Gastroesophageal sphincter (tissue), 4 donors: ENCODE data around the gene SLC22A12. TPM values are rescaled to one million over a fixed set of nuclear protein-coding genes. Genes with fewer than 3 reads are reported as not detected.

ENCODE experiments used
- ATAC-seq: fragments of 150-250 bp; one replicate; pipeline ENCODE4 v1.9.1; 2016; ENCODE audit warnings: mild to moderate bottlenecking, moderate library complexity
- H3K27ac ChIP-seq, 4 donors: fragments of 200-600 bp; sonication (generic) in 3 of 4; 1 replicate in 3 of 4; 2 replicates in 1 of 4; pipeline ENCODE4 v1.5.1; 2016 to 2019
- H3K27me3 ChIP-seq: fragments of 200-600 bp; sonication (generic); one replicate; pipeline ENCODE4 v1.5.1; 2019
- H3K36me3 ChIP-seq, 2 donors: fragments of 200-600 bp; sonication (generic); one replicate each; pipeline ENCODE4 v1.5.1; 2019; ENCODE audit warnings: control low read depth in 1 of 2
- H3K4me1 ChIP-seq, 3 donors: fragments of 200-600 bp; sonication (generic); 1 replicate in 2 of 3; 2 replicates in 1 of 3; pipeline ENCODE4 v1.5.1; 2016 to 2019; ENCODE audit warnings: control low read depth in 2 of 3
- H3K4me3 ChIP-seq, 2 donors: fragments of 200-600 bp; sonication (generic); one replicate each; pipeline ENCODE4 v1.5.1; 2019; ENCODE audit warnings: mild to moderate bottlenecking in 1 of 2, moderate library complexity in 1 of 2
- H3K9me3 ChIP-seq, 3 donors: fragments of 200-600 bp; sonication (generic); one replicate each; pipeline ENCODE4 v1.5.1; 2017 to 2019; ENCODE audit warnings: control low read depth in 2 of 3
- EP300 ChIP-seq: sonication (generic); formaldehyde crosslinking; IDR thresholded peaks from one replicate; pipeline ENCODE4 v1.6.1; 2017; ENCODE audit warnings: antibody characterized with exemption, mild to moderate bottlenecking
- POLR2A ChIP-seq, 2 donors: fragments of 450-650 bp; IDR thresholded peaks; one replicate each; pipeline ENCODE4 v1.6.1; 2017; ENCODE audit warnings: antibody characterized with exemption in 2 of 2, mild to moderate bottlenecking in 2 of 2, moderate library complexity in 1 of 2
- POLR2AphosphoS5 ChIP-seq: sonication (generic); formaldehyde crosslinking; IDR thresholded peaks from one replicate; pipeline ENCODE4 v1.6.1; 2017; ENCODE audit warnings: antibody characterized with exemption
- WGBS, 2 donors: methylation state at CpG; one replicate each; pipeline ENCODE4 v1.1.5; 2018; ENCODE audit warnings: low coverage in 1 of 2; 5-methylcytosine and 5-hydroxymethylcytosine counted together
- total RNA-seq, 4 donors: library from RNA; depleted of rRNA; stranded (reverse); fragments of >200 nt; gene quantifications; one replicate each; pipeline ENCODE4 v1.1.0, GENCODE V29; 2016
- TF ChIP-seq, protein P1 (sequence below), 4 experiments: fragments of 200-600 bp in 2 of 4; fragments of 450-650 bp in 2 of 4; sonication (generic) in 1 of 4; IDR thresholded peaks; one replicate each; pipeline ENCODE4 v1.5.1; 2017 to 2019; ENCODE audit warnings: antibody characterized with exemption in 4 of 4, mild to moderate bottlenecking in 2 of 4, moderate library complexity in 2 of 4

The SLC22A12 gene
- total RNA-seq, 4 donors from 2014 or later: not detected

DNA sequence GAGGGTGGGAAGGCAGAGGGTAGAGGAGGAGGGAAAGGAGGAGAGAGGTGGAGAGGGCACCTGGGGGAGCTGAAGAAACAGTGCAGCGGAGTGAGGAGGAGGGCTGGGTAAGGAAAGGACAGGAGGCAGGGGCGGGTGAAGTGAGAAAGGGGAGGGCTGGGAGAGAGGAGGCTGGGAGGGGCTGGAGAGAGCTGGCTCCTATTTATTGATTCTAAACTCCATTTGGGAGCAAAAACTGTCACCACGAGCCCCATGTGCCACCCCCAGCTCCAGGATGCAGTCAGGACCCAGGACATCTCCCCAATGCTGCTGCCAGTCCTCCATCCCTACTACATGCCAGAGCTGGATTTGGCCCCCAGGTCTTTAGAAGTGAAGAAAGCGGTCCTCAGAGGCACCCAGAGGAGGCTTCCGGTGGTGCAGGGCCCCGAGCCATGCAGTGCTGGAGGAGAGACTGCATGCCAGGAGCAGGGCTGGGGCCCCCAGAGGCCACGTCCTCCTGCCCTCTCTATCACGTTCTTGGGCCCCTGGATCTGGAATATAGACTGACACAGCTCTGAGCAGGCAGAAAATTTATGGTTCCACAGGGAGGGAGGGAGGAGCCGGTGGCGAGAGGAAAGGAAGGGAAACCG lies 53.7 kb downstream of the SLC22A12 start:
- peaks cover 72% of the 10 kb centered on the region for H3K27me3 ChIP-seq
- no peak overlapping the region for H3K4me3 ChIP-seq
- peaks cover 0 to 26% (median 0%) of the 10 kb centered on the region in 3 donors for H3K4me1 ChIP-seq
- H3K27ac ChIP-seq: no peak overlapping the region
- ATAC-seq: no peak
- no peak for TF ChIP-seq POLR2AphosphoS5
- no peak for TF ChIP-seq POLR2A (IDR thresholded peaks at IDR 0.05)
- TF ChIP-seq EP300: no peak
- TF ChIP-seq, protein P1, sequence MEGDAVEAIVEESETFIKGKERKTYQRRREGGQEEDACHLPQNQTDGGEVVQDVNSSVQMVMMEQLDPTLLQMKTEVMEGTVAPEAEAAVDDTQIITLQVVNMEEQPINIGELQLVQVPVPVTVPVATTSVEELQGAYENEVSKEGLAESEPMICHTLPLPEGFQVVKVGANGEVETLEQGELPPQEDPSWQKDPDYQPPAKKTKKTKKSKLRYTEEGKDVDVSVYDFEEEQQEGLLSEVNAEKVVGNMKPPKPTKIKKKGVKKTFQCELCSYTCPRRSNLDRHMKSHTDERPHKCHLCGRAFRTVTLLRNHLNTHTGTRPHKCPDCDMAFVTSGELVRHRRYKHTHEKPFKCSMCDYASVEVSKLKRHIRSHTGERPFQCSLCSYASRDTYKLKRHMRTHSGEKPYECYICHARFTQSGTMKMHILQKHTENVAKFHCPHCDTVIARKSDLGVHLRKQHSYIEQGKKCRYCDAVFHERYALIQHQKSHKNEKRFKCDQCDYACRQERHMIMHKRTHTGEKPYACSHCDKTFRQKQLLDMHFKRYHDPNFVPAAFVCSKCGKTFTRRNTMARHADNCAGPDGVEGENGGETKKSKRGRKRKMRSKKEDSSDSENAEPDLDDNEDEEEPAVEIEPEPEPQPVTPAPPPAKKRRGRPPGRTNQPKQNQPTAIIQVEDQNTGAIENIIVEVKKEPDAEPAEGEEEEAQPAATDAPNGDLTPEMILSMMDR (IDR thresholded peaks at IDR 0.05): no peak
- 34 to 90% methylated on average over 2 to 7 of the region's 11 CpGs for WGBS, 2 donors
- H3K36me3 ChIP-seq: no peaks in the 10 kb centered on the region
- no peaks in the 10 kb centered on the region for H3K9me3 ChIP-seq

DNA sequence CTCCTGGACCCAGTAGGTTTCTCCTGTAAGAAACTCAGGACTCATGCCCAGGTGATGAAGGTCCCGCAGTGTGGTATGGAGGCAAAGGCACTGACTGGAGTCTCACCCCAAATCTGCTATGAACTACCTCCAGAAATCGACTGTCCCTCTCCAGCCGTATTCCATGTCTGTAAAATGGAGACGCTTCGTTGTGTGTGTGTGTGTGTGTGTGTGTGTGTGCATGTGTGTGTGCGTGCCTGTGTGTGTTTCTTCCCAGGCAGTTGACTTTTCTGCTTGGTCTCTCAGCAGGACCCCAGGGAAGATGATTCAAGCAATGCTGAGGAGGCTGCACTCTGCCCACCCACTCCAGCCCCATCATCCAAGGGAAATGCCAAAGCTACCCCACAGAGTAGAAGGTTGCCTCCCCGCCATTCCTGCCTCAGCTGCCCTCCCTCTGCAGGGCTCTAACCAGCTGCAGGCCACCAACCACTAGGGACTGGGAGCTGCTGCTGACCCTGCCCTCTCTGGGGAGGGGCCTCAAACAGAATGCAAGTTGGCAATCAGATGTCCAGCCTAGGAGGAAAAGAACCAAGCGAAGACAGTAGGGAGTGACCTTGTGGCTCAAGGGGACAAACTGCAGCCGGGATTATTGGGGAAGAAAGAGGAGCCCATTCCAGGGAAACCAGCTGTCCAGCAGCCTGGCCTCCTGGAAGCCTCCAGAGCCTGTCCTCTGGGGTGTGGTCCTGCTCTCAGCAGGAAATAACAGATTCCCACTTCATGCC lies 56.2 kb downstream of the SLC22A12 start:
- no peak overlapping the region for H3K4me3 ChIP-seq
- no peak for ATAC-seq
- H3K27me3 ChIP-seq: peaks cover 48% of the 10 kb centered on the region
- no peaks in the 10 kb centered on the region for H3K9me3 ChIP-seq
- TF ChIP-seq EP300: no peak
- no peak for TF ChIP-seq POLR2AphosphoS5
- no peak for TF ChIP-seq POLR2A (IDR thresholded peaks at IDR 0.05)
- TF ChIP-seq, protein P1 (IDR thresholded peaks at IDR 0.05): no peak
- peaks cover 0 to 22% (median 0%) of the 10 kb centered on the region in 3 donors for H3K4me1 ChIP-seq
- H3K36me3 ChIP-seq: no peaks in the 10 kb centered on the region
- 79 to 80% methylated on average over 1 to 7 of the region's 9 CpGs for WGBS, 2 donors
- H3K27ac ChIP-seq: no peak overlapping the region

DNA sequence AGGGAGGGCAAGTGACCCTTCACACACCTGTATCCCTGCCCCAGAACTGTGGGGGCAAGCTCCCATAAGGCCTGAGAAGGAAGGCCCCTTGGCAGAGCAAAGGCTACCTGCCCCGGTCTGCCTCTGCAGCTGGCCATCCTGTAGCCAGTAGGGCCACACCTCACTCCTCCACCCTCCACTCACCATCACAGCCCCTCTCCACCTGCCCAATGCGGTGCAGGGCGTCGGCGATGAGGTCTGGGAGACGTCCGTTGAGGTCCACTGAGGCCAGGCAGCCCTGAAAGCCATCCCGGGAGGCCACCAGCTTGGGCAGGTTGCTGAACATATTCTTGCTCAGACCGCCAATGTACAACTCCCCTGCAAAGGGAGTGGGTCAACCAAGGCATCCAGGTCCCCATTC lies 57.5 kb downstream of the SLC22A12 start:
- Histone ChIP-seq H3K27me3 (peaks cover 38% of the 10 kb centered on the region), H3K4me3 (no peak overlapping the region), H3K36me3 (no peaks in the 10 kb centered on the region), H3K27ac (no peak overlapping the region), H3K9me3 (no peaks in the 10 kb centered on the region), H3K4me1 (peaks cover 0 to 16% (median 2%) of the 10 kb centered on the region in 3 donors)
- TF ChIP-seq POLR2AphosphoS5 (no peak), EP300 (no peak), POLR2A (IDR thresholded peaks at IDR 0.05) (no peak)
- TF ChIP-seq, protein P1 (IDR thresholded peaks at IDR 0.05): no peak
- no peak for ATAC-seq
- no CpG with 5 or more reads among the region's 9 CpGs for WGBS, 2 donors

DNA sequence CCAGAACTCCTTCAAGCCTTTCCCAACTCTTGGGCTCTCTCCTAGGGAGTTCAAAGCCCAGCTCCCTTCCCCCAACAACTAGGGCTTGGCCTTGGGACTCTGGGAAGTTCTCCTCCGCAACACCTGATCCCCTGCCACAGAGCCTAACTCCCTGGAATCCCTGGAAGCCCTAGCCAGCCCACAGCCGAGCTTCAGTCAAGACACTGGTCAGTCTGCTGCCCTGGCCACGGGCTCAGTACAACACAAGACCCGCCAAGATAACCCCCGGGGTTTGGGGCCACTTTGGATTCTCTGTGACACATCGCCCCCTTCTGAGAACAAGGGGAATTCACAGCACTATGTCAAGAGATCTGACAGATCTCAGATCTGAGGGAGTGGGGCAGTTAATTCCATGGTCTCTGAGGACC lies 58.3 kb downstream of the SLC22A12 start:
- Histone ChIP-seq H3K27ac (no peak overlapping the region), H3K36me3 (no peaks in the 10 kb centered on the region), H3K27me3 (peaks cover 38% of the 10 kb centered on the region), H3K4me1 (peaks cover 0 to 9% (median 2%) of the 10 kb centered on the region in 3 donors), H3K9me3 (no peaks in the 10 kb centered on the region), H3K4me3 (no peak overlapping the region)
- ATAC-seq: no peak
- TF ChIP-seq POLR2A (IDR thresholded peaks at IDR 0.05): no peak
- TF ChIP-seq, protein P1 (IDR thresholded peaks at IDR 0.05): peak in 2 of 4 experiments; percentile 4 to 33
- WGBS, 2 donors: 15% methylated on average over 4 of the region's 6 CpGs; no CpG with 5 or more reads in 1 of the 2 donors
